Duodenal mucosa (tissue), 2 donors: ENCODE data around the gene SMOC2.

Source experiments
- H3K27ac ChIP-seq: one replicate; pipeline ENCODE4 v1.7.0; 2013; ENCODE audit warnings: low read depth, low read length
- H3K27me3 ChIP-seq, 2 donors: one replicate each; pipeline ENCODE4 v1.7.0; 2013; ENCODE audit warnings: low read length in 2 of 2, control low read depth in 1 of 2; ENCODE audit not compliant: insufficient read depth in 2 of 2, control insufficient read depth in 1 of 2
- H3K36me3 ChIP-seq, 2 donors: one replicate each; pipeline ENCODE4 v1.7.0; 2013; ENCODE audit warnings: low read length in 2 of 2, control low read depth in 1 of 2; ENCODE audit not compliant: insufficient read depth in 2 of 2, control insufficient read depth in 1 of 2
- H3K4me1 ChIP-seq, 2 donors: one replicate each; pipeline ENCODE4 v1.7.0; 2013; ENCODE audit warnings: low read length in 2 of 2, control low read depth in 1 of 2; ENCODE audit not compliant: insufficient read depth in 2 of 2, control insufficient read depth in 1 of 2
- H3K4me3 ChIP-seq, 2 donors: one replicate each; pipeline ENCODE4 v1.7.0; 2013; ENCODE audit warnings: low read length in 2 of 2, low read depth in 1 of 2
- H3K9ac ChIP-seq, 2 donors: one replicate each; pipeline ENCODE4 v1.7.0; 2013; ENCODE audit warnings: low read length in 2 of 2, low read depth in 1 of 2
- H3K9me3 ChIP-seq, 2 donors: one replicate each; pipeline ENCODE4 v1.7.0; 2013; ENCODE audit warnings: low read length in 2 of 2, control low read depth in 1 of 2; ENCODE audit not compliant: control insufficient read depth in 1 of 2

The SMOC2 gene

GRCh38 chr6:168415098-168415992, 25.6 kb upstream of the SMOC2 start:
- Histone ChIP-seq H3K9ac (no peak overlapping the region), H3K4me3 (no peak overlapping the region), H3K4me1 (peaks cover 0 to 5% of the 10 kb centered on the region in 2 donors), H3K27ac (no peak overlapping the region), H3K9me3 (no peaks in the 10 kb centered on the region), H3K27me3 (peaks cover 0 to 6% of the 10 kb centered on the region in 2 donors), H3K36me3 (no peaks in the 10 kb centered on the region)

- H3K4me1 ChIP-seq: peaks cover 0 to 5% of the 10 kb centered on the region in 2 donors
- no peak overlapping the region for H3K4me3 ChIP-seq
- H3K27me3 ChIP-seq: peaks cover 0 to 6% of the 10 kb centered on the region in 2 donors
- H3K9me3 ChIP-seq: no peaks in the 10 kb centered on the region
- H3K9ac ChIP-seq: no peak overlapping the region
- no peak overlapping the region for H3K27ac ChIP-seq
- H3K36me3 ChIP-seq: no peaks in the 10 kb centered on the region
Measured at GRCh38 chr6:168415993-168416530, 24.9 kb upstream of the SMOC2 start.

- peaks cover 0 to 6% of the 10 kb centered on the region in 2 donors for H3K27me3 ChIP-seq
- H3K27ac ChIP-seq: no peak overlapping the region
- peaks cover 0 to 5% of the 10 kb centered on the region in 2 donors for H3K4me1 ChIP-seq
- no peak overlapping the region for H3K4me3 ChIP-seq
- H3K9ac ChIP-seq: no peak overlapping the region
- H3K36me3 ChIP-seq: no peaks in the 10 kb centered on the region
- no peaks in the 10 kb centered on the region for H3K9me3 ChIP-seq
Measured at GRCh38 chr6:168416531-168416930, 24.5 kb upstream of the SMOC2 start.

- H3K9ac ChIP-seq: no peak overlapping the region
- H3K4me1 ChIP-seq: peaks cover 0 to 5% of the 10 kb centered on the region in 2 donors
- peaks cover 0 to 6% of the 10 kb centered on the region in 2 donors for H3K27me3 ChIP-seq
- H3K27ac ChIP-seq: no peak overlapping the region
- H3K36me3 ChIP-seq: no peaks in the 10 kb centered on the region
- H3K9me3 ChIP-seq: no peaks in the 10 kb centered on the region
- no peak overlapping the region for H3K4me3 ChIP-seq
Measured at GRCh38 chr6:168417191-168417590, 23.8 kb upstream of the SMOC2 start.

GRCh38 chr6:168417679-168418557, 23.1 kb upstream of the SMOC2 start:
- no peaks in the 10 kb centered on the region for H3K36me3 ChIP-seq
- H3K9me3 ChIP-seq: no peaks in the 10 kb centered on the region
- no peak overlapping the region for H3K4me3 ChIP-seq
- peaks cover 0 to 6% of the 10 kb centered on the region in 2 donors for H3K27me3 ChIP-seq
- H3K4me1 ChIP-seq: peaks cover 0 to 5% of the 10 kb centered on the region in 2 donors
- H3K9ac ChIP-seq: no peak overlapping the region
- H3K27ac ChIP-seq: no peak overlapping the region

DNA sequence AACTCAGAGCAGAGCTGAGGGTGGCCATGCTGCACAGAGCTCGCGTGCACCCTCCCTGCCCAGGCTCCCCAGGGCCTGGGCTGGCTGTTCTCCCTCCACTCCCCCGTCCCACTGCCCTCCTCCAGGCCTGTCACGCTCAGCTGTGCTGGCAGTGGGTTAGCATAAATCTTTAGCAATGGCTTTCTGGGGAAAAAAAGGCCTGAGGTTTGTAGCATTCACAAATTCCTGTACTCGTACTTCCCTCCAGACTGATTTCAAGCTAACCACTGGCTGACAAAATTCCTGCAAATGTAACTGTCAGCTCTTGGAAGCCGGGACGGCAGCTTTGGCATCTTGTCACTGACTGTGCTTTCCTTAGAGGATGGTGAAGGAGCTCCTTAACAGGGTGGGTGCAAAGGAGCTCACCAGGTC, 22.3 kb upstream of the SMOC2 start:
- H3K9me3 ChIP-seq: no peaks in the 10 kb centered on the region
- no peak overlapping the region for H3K4me3 ChIP-seq
- H3K9ac ChIP-seq: no peak overlapping the region
- H3K36me3 ChIP-seq: no peaks in the 10 kb centered on the region
- peaks cover 0 to 6% of the 10 kb centered on the region in 2 donors for H3K27me3 ChIP-seq
- peaks cover 0 to 5% of the 10 kb centered on the region in 2 donors for H3K4me1 ChIP-seq
- H3K27ac ChIP-seq: no peak overlapping the region

- peaks cover 0 to 5% of the 10 kb centered on the region in 2 donors for H3K4me1 ChIP-seq
- H3K27ac ChIP-seq: no peak overlapping the region
- no peaks in the 10 kb centered on the region for H3K9me3 ChIP-seq
- no peaks in the 10 kb centered on the region for H3K36me3 ChIP-seq
- H3K27me3 ChIP-seq: peaks cover 0 to 6% of the 10 kb centered on the region in 2 donors
- H3K9ac ChIP-seq: no peak overlapping the region
- H3K4me3 ChIP-seq: no peak overlapping the region
Measured at GRCh38 chr6:168419569-168419968, 21.4 kb upstream of the SMOC2 start.

DNA sequence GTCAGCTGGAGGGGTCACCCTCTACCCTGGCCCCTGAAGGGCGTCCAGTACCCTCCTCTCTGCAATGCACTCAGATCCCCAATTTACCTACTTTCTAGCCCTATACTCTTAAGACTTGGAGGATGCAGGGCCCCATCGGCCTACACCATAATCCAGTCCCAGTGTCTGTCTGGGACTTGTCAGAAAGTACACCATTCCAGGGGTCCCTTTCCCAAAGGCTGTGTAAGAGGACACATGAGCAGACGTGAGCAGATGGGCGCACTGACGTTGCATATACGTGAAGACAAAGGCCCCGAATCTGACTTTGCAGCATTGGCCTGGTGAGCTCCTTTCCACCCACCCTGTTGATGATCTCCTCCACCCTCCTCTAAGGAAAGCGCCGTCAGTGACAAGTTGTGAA, 20.9 kb upstream of the SMOC2 start:
- H3K9me3 ChIP-seq: no peaks in the 10 kb centered on the region
- H3K4me3 ChIP-seq: no peak overlapping the region

DNA sequence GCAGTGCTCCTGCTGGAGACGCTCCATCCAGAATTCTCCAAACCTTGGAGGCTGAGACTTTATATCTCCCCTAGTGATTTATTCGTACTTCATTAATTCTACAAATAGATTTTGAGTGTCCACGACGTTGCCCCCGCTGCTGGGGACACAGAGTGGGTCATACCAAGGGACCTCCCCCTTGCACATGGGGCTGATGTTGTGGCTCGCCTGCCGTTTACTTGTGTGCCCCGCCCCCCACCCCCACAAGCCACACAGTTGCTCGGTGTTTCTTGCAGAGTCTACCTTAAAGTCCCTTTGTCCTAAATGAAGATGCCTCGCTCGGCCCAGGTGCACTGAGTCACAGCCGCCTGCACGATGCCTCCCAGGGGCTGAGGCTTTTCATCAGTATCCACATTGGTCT, 20.3 kb upstream of the SMOC2 start:
- H3K27ac ChIP-seq: no peak overlapping the region
- H3K36me3 ChIP-seq: no peaks in the 10 kb centered on the region
- H3K9ac ChIP-seq: no peak overlapping the region
- H3K9me3 ChIP-seq: no peaks in the 10 kb centered on the region
- H3K27me3 ChIP-seq: peaks cover 0 to under 1% of the 10 kb centered on the region in 2 donors
- no peak overlapping the region for H3K4me3 ChIP-seq
- peaks cover 0 to 5% of the 10 kb centered on the region in 2 donors for H3K4me1 ChIP-seq

More for the DNA sequence above, 20.9 kb upstream of the SMOC2 start:
- no peak overlapping the region for H3K27ac ChIP-seq
- H3K27me3 ChIP-seq: peaks cover 0 to 6% of the 10 kb centered on the region in 2 donors
- no peaks in the 10 kb centered on the region for H3K36me3 ChIP-seq
- H3K9ac ChIP-seq: no peak overlapping the region
- H3K4me1 ChIP-seq: peaks cover 0 to 5% of the 10 kb centered on the region in 2 donors
